Tibial nerve (tissue), 4 donors: ENCODE data around the gene HSPG2.

ENCODE experiments used
- CTCF ChIP-seq, 5 experiments: fragments of 200-600 bp in 3 of 5; fragments of 450-650 bp in 2 of 5; sonication (generic) in 3 of 5; IDR thresholded peaks; one replicate each; pipeline ENCODE4 v1.5.1; 2016 to 2019; ENCODE audit warnings: antibody characterized with exemption in 5 of 5, mild to moderate bottlenecking in 3 of 5, moderate library complexity in 2 of 5
- EP300 ChIP-seq, 2 donors: sonication (generic); formaldehyde crosslinking; IDR thresholded peaks; one replicate each; pipeline ENCODE4 v1.6.1; 2017; ENCODE audit warnings: antibody characterized with exemption in 2 of 2, mild to moderate bottlenecking in 1 of 2
- POLR2A ChIP-seq, 2 donors: fragments of 450-650 bp; IDR thresholded peaks; one replicate each; pipeline ENCODE4 v1.6.1; 2017; ENCODE audit warnings: antibody characterized with exemption in 2 of 2, mild to moderate bottlenecking in 2 of 2, moderate library complexity in 2 of 2

- TF ChIP-seq CTCF (IDR thresholded peaks at IDR 0.05) = no peak
- TF ChIP-seq EP300 (IDR thresholded peaks at IDR 0.05) = no peak
- no peak for TF ChIP-seq POLR2A (IDR thresholded peaks at IDR 0.05)
Observed at GRCh38 chr1:21816602-21817302, 120.4 kb downstream of the HSPG2 start.
